A549 treated with DMSO at 1 μM for 4 hours (cell line): ENCODE data around the gene IL17RD. TPM values are rescaled to one million over a fixed set of nuclear protein-coding genes. Genes with fewer than 3 reads are reported as not detected.

Experiments used
- total RNA-seq: library from RNA; stranded (reverse); fragments of 200-300 nt; extraction: Qiagen RNA extraction; gene quantifications from 5 replicates; pipeline ENCODE4 v1.2.3, GENCODE V29; 2022; ENCODE audit warnings: low read depth

IL17RD gene
- 0.56 to 1.7 TPM (median 0.95 TPM) in 5 replicates for total RNA-seq

GRCh38 chr3:57164657-57165573 lies at the start of gene IL17RD:
Gene IL17RD (minus strand): TSS chr3:57165353. CDS start chr3:57165286, 67 bp downstream.

GRCh38 chr3:57199895-57200297 lies 34.7 kb upstream of the IL17RD start, which contains the start of gene HESX1:
Gene HESX1 (minus strand): TSS chr3:57199978. CDS start chr3:57199918, 60 bp downstream.

DNA sequence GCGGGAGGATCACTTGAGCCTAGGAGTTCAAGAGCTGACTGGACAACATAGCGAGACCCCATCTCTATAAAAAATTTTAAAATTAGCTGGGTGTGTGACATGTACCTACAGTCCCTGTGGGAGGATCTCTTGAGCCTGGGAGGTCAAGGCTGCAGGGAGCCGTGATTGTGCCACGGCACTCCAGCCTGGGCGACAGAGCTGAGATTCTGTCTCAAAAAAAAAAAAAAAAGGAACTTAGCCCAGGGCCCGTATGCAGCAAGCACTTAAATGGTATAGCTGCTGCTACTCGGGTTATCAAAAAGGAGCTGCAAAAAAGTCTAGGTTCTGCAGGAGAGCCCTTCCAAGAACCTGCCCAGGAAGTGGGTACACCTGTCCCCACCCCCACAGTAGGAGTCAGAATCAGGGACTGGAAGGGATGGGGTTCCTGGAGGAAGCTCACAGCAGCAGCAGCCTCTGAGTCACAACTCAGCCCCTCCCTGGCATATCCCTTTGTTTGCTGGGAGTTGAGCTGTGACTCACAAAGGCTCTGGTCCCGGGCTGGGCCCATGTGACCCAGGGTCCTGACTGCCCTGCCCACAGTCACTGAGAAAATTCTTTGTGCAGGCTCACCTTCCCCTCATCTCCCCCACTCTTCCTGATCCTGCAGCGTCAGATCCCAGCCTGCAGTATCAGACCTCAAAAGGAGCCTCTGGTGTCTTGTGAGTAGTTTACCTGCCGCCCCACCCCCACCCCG lies 104.9 kb downstream of the IL17RD start, which contains the start of gene SPATA12:
TSS of gene SPATA12 (plus strand) at position 576 of the 733 bp plus-strand sequence. CDS start 13,031 bp downstream, outside the sequence.

Other genes with a start within 250 kb of the IL17RD start
- 0.45 to 0.64 TPM (median 0.52 TPM) in 5 replicates for gene SPATA12, start 104.7 kb downstream of the IL17RD start, total RNA-seq
- 0.09 to 0.27 TPM (median 0.25 TPM) in 5 replicates for gene HESX1, start 34.6 kb upstream of the IL17RD start, total RNA-seq
- gene APPL1, start 62.4 kb upstream of the IL17RD start, total RNA-seq, result 14.8 to 22.5 TPM (median 19.9 TPM) in 5 replicates
- gene ASB14, start 127.3 kb upstream of the IL17RD start, total RNA-seq, result not detected in 5 replicates